ENCODE measurements around the gene ARHGAP31. TPM values are rescaled to one million over a fixed set of nuclear protein-coding genes. Genes with fewer than 3 reads are reported as not detected.
A peak's percentile ranks its signal among the peaks of the same experiment; 100 is the strongest.
"Not testable (repeated sequence)": the region's sequence is repeated elsewhere in the genome, so short reads cannot be mapped to it uniquely, and the experiment has no call there.

Gene ARHGAP31
- total RNA-seq, 4 donors from 2014 or later, result 2.7 to 9.3 (median 7.6) TPM

GRCh38 chr3:119331661-119332060 lies 37.5 kb downstream of the ARHGAP31 start:
- no peaks in the 10 kb centered on the region for H3K9me3 ChIP-seq
- WGBS, 2 donors, result 61 to 63% methylated on average over 3 of the region's 3 CpGs
- intact Hi-C loops (cut with DNase I), result no loop called here
- no peaks in the 10 kb centered on the region for H3K36me3 ChIP-seq
- H3K4me3 ChIP-seq, result no peak overlapping the region
- H3K27ac ChIP-seq, result peak overlapping the region in 3 of 4 donors; percentile 23 to 70 (median 48)
- H3K4me1 ChIP-seq, result peaks cover 0 to 48% (median 0%) of the 10 kb centered on the region in 3 donors
- TF ChIP-seq CTCF (IDR thresholded peaks at IDR 0.05) (no peak), POLR2A (IDR thresholded peaks at IDR 0.05) (no peak)
- DNase-seq, result no peak
- H3K27me3 ChIP-seq, result no peaks in the 10 kb centered on the region

GRCh38 chr3:119333773-119334509 lies 39.8 kb downstream of the ARHGAP31 start:
- H3K4me1 ChIP-seq, result peaks cover 0 to 44% (median 0%) of the 10 kb centered on the region in 3 donors
- no peaks in the 10 kb centered on the region for H3K27me3 ChIP-seq
- WGBS, 2 donors, result 66 to 72% methylated on average over 3 to 6 of the region's 6 CpGs
- TF ChIP-seq CTCF (IDR thresholded peaks at IDR 0.05) (no peak), POLR2A (IDR thresholded peaks at IDR 0.05) (no peak)
- H3K9me3 ChIP-seq, result no peaks in the 10 kb centered on the region
- DNase-seq, result no peak
- no peak overlapping the region for H3K4me3 ChIP-seq
- H3K27ac ChIP-seq, result no peak overlapping the region
- no peaks in the 10 kb centered on the region for H3K36me3 ChIP-seq
- intact Hi-C loops (cut with DNase I), result no loop called here

GRCh38 chr3:119336823-119337222 lies 42.6 kb downstream of the ARHGAP31 start:
- intact Hi-C loops (cut with DNase I), result no loop called here
- TF ChIP-seq POLR2A (IDR thresholded peaks at IDR 0.05) (no peak), CTCF (IDR thresholded peaks at IDR 0.05) (no peak)

GRCh38 chr3:119337407-119337806 lies 43.2 kb downstream of the ARHGAP31 start:
- H3K27ac ChIP-seq; H3K27me3 ChIP-seq; intact Hi-C loops (cut with DNase I); H3K4me3 ChIP-seq; DNase-seq; H3K36me3 ChIP-seq; H3K9me3 ChIP-seq: not testable (repeated sequence)
- whole genome bisulfite sequencing, 2 donors, result 95 to 100% methylated on average over 1 to 6 of the region's 6 CpGs
- peaks cover 0 to 24% (median 0%) of the 10 kb centered on the region in 3 donors for H3K4me1 ChIP-seq

More at GRCh38 chr3:119336823-119337222, 42.6 kb downstream of the ARHGAP31 start:
- Histone ChIP-seq H3K36me3 (no peaks in the 10 kb centered on the region), H3K27ac (no peak overlapping the region), H3K9me3 (no peaks in the 10 kb centered on the region), H3K27me3 (no peaks in the 10 kb centered on the region), H3K4me1 (peaks cover 0 to 30% (median 0%) of the 10 kb centered on the region in 3 donors), H3K4me3 (no peak overlapping the region)
- 95 to 96% methylated on average over 5 of the region's 5 CpGs for WGBS, 2 donors
- DNase-seq, result no peak

- H3K27ac ChIP-seq, result no peak overlapping the region
- intact Hi-C loops (cut with DNase I), result no loop called here
- H3K36me3 ChIP-seq, result no peaks in the 10 kb centered on the region
- no peak for DNase-seq
- peaks cover 0 to 10% (median 0%) of the 10 kb centered on the region in 3 donors for H3K4me1 ChIP-seq
- TF ChIP-seq POLR2A (IDR thresholded peaks at IDR 0.05), result no peak
- TF ChIP-seq CTCF (IDR thresholded peaks at IDR 0.05), result no peak
- H3K27me3 ChIP-seq, result no peaks in the 10 kb centered on the region
- H3K4me3 ChIP-seq, result no peak overlapping the region
- no peaks in the 10 kb centered on the region for H3K9me3 ChIP-seq
These were observed 44.6 kb downstream of the ARHGAP31 start for GRCh38 chr3:119338754-119339153.

All from esophagus squamous epithelium (tissue), 5 donors.